ENCODE data around the gene SYT5. TPM values are rescaled to one million over a fixed set of nuclear protein-coding genes. Genes with fewer than 3 reads are reported as not detected.

The SYT5 gene
- total and polyA plus RNA-seq, 2 experiments from 2014 or later, result 0.12 TPM; not detected in 1

DNA sequence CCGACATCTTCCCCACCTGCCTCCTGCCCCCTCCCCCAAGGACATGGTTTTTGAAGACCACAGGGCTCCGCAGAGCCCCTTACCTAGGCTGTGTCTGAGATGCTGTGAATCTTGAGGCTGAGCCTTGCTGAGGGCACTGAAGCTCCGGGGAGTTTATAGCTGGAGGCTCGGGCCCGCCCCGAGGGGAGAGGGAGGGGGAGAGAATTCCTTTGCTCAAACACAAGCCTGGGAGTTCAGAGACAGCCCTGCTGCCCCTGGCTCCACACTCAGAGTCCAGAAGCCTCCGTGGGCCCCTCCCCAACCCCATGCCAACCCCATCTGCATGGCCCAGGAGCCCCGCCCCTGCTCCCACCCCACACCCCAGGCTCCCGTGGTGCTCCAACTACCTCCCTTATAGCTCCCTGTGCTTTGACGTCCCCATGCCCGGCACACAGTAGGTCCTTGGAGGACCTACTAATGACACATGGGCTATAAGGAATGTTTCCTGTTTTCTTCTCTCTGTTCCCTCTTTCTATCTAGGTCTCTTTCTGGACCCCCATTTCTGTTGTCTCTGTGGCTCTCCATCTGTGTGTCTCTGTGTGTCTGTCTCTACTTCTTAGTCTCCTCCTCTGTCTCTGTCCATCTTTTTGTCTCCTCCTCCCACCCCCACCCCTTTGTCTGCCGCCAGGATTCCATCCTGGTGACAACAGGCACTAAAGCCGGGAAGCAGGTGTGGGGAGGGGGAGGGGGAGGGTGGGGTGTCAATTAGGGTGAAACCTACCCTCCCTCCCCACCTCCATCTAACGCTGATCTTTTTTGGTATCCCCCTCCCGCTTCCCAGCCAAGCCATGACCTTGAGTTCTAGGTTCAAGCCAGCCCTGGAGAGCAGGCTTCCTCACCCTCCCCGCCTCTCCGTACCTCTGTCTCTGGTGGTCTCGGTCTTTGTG is 30.7 kb downstream of the SYT5 start, which contains the start of gene TNNT1:
Gene TNNT1, minus strand, starts transcription at position 129 of the 926 bp plus-strand sequence. CDS start 2,049 bp downstream, outside the sequence.
- Histone ChIP-seq H3K4me3 (no peak within 1 kb of the TSS), H3K4me1 (ENCODE audit: low read depth) (peaks cover 5% of the 10 kb centered on the region), H3K36me3 (no peaks in the 10 kb centered on the region), H3K27me3 (peaks cover 9% of the 10 kb centered on the region), H3K9me3 (ENCODE audit: low read depth) (no peaks in the 10 kb centered on the region), H3K27ac (no peak within 1 kb of the TSS)
- DNase-seq (ENCODE audit: low read depth in 1 of 2, low spot score in 1 of 2), result peak in 1 of 2 donors; percentile 51
- TF ChIP-seq, protein P1, sequence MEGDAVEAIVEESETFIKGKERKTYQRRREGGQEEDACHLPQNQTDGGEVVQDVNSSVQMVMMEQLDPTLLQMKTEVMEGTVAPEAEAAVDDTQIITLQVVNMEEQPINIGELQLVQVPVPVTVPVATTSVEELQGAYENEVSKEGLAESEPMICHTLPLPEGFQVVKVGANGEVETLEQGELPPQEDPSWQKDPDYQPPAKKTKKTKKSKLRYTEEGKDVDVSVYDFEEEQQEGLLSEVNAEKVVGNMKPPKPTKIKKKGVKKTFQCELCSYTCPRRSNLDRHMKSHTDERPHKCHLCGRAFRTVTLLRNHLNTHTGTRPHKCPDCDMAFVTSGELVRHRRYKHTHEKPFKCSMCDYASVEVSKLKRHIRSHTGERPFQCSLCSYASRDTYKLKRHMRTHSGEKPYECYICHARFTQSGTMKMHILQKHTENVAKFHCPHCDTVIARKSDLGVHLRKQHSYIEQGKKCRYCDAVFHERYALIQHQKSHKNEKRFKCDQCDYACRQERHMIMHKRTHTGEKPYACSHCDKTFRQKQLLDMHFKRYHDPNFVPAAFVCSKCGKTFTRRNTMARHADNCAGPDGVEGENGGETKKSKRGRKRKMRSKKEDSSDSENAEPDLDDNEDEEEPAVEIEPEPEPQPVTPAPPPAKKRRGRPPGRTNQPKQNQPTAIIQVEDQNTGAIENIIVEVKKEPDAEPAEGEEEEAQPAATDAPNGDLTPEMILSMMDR (IDR thresholded peaks at IDR 0.05; ENCODE audit: low read depth, low read length), result no peak

DNA sequence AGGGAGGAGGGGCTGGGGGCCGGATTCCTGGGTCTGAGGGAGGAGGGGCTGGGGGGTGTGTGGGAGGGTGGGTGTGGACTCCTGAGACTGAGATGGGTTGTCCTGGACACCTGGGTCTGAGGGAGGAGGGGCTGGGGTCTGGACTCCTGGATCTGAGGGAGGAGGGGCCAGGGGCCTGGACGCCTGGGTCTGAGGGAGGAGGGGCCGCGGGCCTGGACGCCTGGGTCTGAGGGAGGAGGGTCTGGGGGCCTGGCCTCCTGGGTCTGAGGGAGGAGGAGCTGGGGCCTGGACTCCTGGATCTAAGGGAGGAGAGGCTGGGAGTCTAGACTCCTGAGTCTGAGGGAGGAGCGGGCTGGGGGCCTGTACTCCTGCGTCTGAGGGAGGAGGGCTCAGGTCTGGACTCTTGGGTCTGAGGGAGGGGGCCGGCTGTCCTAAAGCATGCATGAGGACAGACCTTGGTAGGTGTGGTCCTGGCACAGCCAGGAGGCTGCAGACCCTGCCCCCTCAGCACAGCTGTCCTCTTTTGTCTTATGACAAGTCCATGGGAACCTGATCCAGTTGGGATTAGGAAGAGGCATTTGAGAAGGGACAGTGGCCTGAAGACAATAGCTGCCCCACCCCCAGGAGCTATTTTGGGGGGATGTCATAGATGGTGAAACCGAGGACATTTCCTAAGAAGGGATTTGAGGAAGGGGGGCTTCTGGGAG is 32.4 kb downstream of the SYT5 start:
- Histone ChIP-seq H3K9me3 (ENCODE audit: low read depth) (no peaks in the 10 kb centered on the region), H3K27ac (no peak overlapping the region), H3K27me3 (peaks cover 9% of the 10 kb centered on the region), H3K4me1 (ENCODE audit: low read depth) (peaks cover 5% of the 10 kb centered on the region), H3K36me3 (no peaks in the 10 kb centered on the region), H3K4me3 (no peak overlapping the region)
- TF ChIP-seq, protein P1 (IDR thresholded peaks at IDR 0.05; ENCODE audit: low read depth, low read length), result no peak
- DNase-seq (ENCODE audit: low read depth in 1 of 2, low spot score in 1 of 2), result no peak

DNA sequence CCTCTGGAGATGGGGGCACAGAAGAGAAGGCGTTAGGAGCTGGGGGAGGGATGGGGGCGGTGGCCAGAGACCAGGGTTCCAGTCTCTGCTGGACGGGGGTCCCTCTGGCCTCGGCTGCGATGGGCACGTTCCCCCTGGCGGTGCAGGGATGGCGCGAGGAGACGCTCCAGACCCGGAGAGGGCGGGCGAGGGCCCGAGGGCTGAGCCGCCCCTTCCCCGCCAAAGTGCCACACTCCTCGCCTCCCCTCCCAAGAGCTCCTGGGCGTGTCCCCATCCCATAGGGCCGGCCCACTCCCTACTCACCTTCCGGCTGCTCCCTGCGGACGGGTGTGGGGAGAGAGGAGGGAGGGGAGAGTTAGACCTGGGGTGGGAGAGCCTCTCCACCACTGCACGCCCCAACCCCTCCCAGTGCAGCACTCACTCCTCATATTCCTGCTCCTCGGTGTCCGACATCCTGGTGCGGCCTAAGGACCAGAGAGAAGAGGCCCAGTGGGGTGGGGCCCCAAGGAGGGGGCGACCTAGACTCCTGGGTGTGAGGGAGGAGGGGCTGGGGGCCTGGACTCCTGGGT is 33.3 kb downstream of the SYT5 start:
- peaks cover 9% of the 10 kb centered on the region for H3K27me3 ChIP-seq
- DNase-seq (ENCODE audit: low read depth in 1 of 2, low spot score in 1 of 2), result peak in 1 of 2 donors; percentile 37
- H3K4me3 ChIP-seq, result peak overlapping the region; percentile 12
- no peaks in the 10 kb centered on the region for H3K36me3 ChIP-seq
- TF ChIP-seq, protein P1 (IDR thresholded peaks at IDR 0.05; ENCODE audit: low read depth, low read length), result no peak
- no peaks in the 10 kb centered on the region for H3K9me3 ChIP-seq (ENCODE audit: low read depth)
- H3K27ac ChIP-seq, result no peak overlapping the region
- peaks cover 5% of the 10 kb centered on the region for H3K4me1 ChIP-seq (ENCODE audit: low read depth)

DNA sequence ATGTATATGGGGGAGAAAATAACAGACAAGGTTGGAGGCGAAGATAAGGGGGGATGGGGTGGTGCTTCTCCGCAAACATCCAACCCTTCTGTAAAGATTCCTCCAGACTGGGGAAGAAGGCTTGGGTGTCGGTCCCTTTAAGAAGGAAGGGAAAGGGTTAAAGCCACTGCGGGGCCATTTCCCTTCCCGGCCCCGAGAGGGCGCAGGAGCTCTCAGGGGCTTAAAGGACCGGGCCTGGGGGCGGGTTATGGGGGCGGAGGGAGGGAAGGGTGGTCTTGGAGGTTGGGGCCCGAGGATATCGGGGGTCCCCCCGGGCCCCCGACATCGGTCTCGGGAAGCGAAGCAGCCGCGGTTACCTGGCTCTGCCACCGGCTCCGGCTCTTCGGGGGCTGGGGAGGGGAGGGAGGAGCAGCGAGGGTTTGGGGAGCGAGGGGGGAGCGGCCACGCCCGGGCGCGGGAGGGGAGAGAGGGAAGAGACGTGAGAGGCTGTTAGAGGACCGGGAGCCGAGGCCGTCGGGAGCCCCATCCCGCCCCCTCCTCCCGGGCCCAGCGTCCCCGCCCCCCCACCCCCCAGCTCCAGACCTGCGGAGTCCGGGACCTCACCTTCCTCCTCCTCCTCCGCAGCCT is 33.9 kb downstream of the SYT5 start:
- H3K27me3 ChIP-seq, result peaks cover 9% of the 10 kb centered on the region

More for the DNA sequence above, 33.9 kb downstream of the SYT5 start:
- H3K27ac ChIP-seq, result no peak overlapping the region
- TF ChIP-seq, protein P1 (IDR thresholded peaks at IDR 0.05; ENCODE audit: low read depth, low read length), result peak; percentile 56
- peak in 1 of 2 donors; percentile 24 for DNase-seq (ENCODE audit: low read depth in 1 of 2, low spot score in 1 of 2)
- no peaks in the 10 kb centered on the region for H3K36me3 ChIP-seq
- H3K4me3 ChIP-seq, result peak overlapping the region; percentile 12
- H3K4me1 ChIP-seq (ENCODE audit: low read depth), result peaks cover 5% of the 10 kb centered on the region
- no peaks in the 10 kb centered on the region for H3K9me3 ChIP-seq (ENCODE audit: low read depth)

All from cardiac muscle cell (in vitro differentiated cells and primary cell).